B cell (primary cell): ENCODE data around the gene EDAR. TPM values are rescaled to one million over a fixed set of nuclear protein-coding genes. Genes with fewer than 3 reads are reported as not detected.

Experiments
- ATAC-seq: fragments of 200-7000 bp; cut with Tn5 transposase; one replicate; pipeline ENCODE4 v1.10.0; 2021; ENCODE audit warnings: low read depth, mild to moderate bottlenecking, moderate number of reproducible peaks, moderate library complexity
- CTCF ChIA-PET: fragments of 350-600 bp; sonication (Branson Sonifier 250); formaldehyde crosslinking; loops from one replicate; lab custom pipeline; 2021; ENCODE audit warnings: antibody characterized with exemption, inconsistent platforms; lab: Charles Lee
- POLR2A ChIA-PET: fragments of 350-600 bp; sonication (Branson Sonifier 250); formaldehyde crosslinking; loops from one replicate; lab custom pipeline; 2021; ENCODE audit warnings: antibody characterized with exemption; lab: Charles Lee
- DNase-seq: peaks from one replicate; pipeline ENCODE4 v3.0.0; 2013
- H2AFZ ChIP-seq: 2 replicates; pipeline ENCODE4 v1.6.1; 2012; ENCODE audit warnings: mild to moderate bottlenecking, low read depth, low read length; ENCODE audit not compliant: insufficient read depth, poor library complexity, severe bottlenecking
- H3K27ac ChIP-seq, 2 donors: 1 replicate in 1 of 2; 2 replicates in 1 of 2; pipeline ENCODE4 v1.5.1; 2012 to 2013; ENCODE audit warnings: low read length in 2 of 2, mild to moderate bottlenecking in 2 of 2, moderate library complexity in 1 of 2
- H3K27me3 ChIP-seq, 4 experiments: fragments of 200-600 bp in 1 of 4; sonication (generic) in 1 of 4; replicated peaks in 1 of 4; 1 replicate in 2 of 4; 2 replicates in 2 of 4; pipeline versions ENCODE4 v1.6.1 to v1.7.0; 2013 to 2016; ENCODE audit warnings: low read length in 3 of 4, mild to moderate bottlenecking in 2 of 4, mixed read lengths in 1 of 4, moderate library complexity in 1 of 4; ENCODE audit not compliant: insufficient read depth in 4 of 4, control insufficient read depth in 3 of 4; ENCODE audit errors: control extremely low read depth in 1 of 4
- H3K36me3 ChIP-seq, 2 experiments: replicated peaks in 1 of 2; 1 replicate in 1 of 2; 2 replicates in 1 of 2; pipeline versions ENCODE4 v1.6.1 to v1.7.1; 2013; ENCODE audit warnings: low read length in 1 of 2; ENCODE audit not compliant: insufficient read depth in 2 of 2, control insufficient read depth in 1 of 2; ENCODE audit errors: control extremely low read depth in 1 of 2, extremely low read depth in 1 of 2
- H3K4me1 ChIP-seq, 2 donors: fragments of 200-600 bp in 1 of 2; sonication (generic) in 1 of 2; 1 replicate in 1 of 2; 2 replicates in 1 of 2; pipeline versions ENCODE4 v1.5.1 to v1.6.1; 2013 to 2017; ENCODE audit warnings: low read length in 2 of 2; ENCODE audit not compliant: control insufficient read depth in 2 of 2, insufficient read depth in 2 of 2
- H3K4me2 ChIP-seq: replicated peaks from 2 replicates; pipeline ENCODE3; 2012; ENCODE audit warnings: mild to moderate bottlenecking, low read depth, low read length; ENCODE audit not compliant: poor library complexity, severe bottlenecking
- H3K4me3 ChIP-seq, 5 experiments: fragments of 200-600 bp in 1 of 5; sonication (generic) in 1 of 5; 1 replicate in 3 of 5; 2 replicates in 2 of 5; pipeline versions ENCODE4 v1.5.1 to v1.7.0; 2011 to 2016; ENCODE audit warnings: low read length in 4 of 5, mild to moderate bottlenecking in 4 of 5, low read depth in 2 of 5, control low read depth in 1 of 5, moderate library complexity in 1 of 5; ENCODE audit not compliant: insufficient read depth in 1 of 5; ENCODE audit errors: control extremely low read depth in 1 of 5, extremely low read depth in 1 of 5
- H3K79me2 ChIP-seq: fragments of 200-600 bp; sonication (generic); one replicate; pipeline ENCODE4 v1.6.0; 2016; ENCODE audit warnings: low read length; ENCODE audit not compliant: control insufficient read depth, insufficient read depth
- H3K9ac ChIP-seq: fragments of 200-600 bp; sonication (generic); 2 replicates; pipeline ENCODE4 v1.6.1; 2017; ENCODE audit warnings: mild to moderate bottlenecking, low read length, moderate library complexity
- H3K9me3 ChIP-seq, 3 donors: one replicate each; pipeline versions ENCODE4 v1.6.1 to v1.7.1; 2013; ENCODE audit warnings: low read length in 2 of 3; ENCODE audit not compliant: control insufficient read depth in 2 of 3, insufficient read depth in 1 of 3; ENCODE audit errors: control extremely low read depth in 1 of 3
- H4K20me1 ChIP-seq: 2 replicates; pipeline ENCODE4 v1.6.0; 2012; ENCODE audit warnings: mild to moderate bottlenecking, low read length; ENCODE audit not compliant: insufficient read depth, control insufficient read depth, poor library complexity, severe bottlenecking
- H3K27ac Mint-ChIP-seq: one replicate; pipeline ENCODE4 v1.8.0; 2021; ENCODE audit warnings: mixed read lengths
- H3K27me3 Mint-ChIP-seq: one replicate; pipeline ENCODE4 v1.8.0; 2021; ENCODE audit warnings: mixed read lengths
- H3K4me1 Mint-ChIP-seq: one replicate; pipeline ENCODE4 v1.8.0; 2021; ENCODE audit warnings: mixed read lengths
- H3K4me3 Mint-ChIP-seq: one replicate; pipeline ENCODE4 v1.8.0; 2021; ENCODE audit warnings: mixed read lengths
- H3K9me3 Mint-ChIP-seq: one replicate; pipeline ENCODE4 v1.8.0; 2022; ENCODE audit warnings: mixed read lengths; ENCODE audit not compliant: insufficient read depth
- EZH2 ChIP-seq: IDR thresholded peaks from 2 replicates; pipeline ENCODE4 v1.6.1; 2012; ENCODE audit warnings: borderline replicate concordance, low read depth, mild to moderate bottlenecking, moderate library complexity, low read length; ENCODE audit not compliant: insufficient read depth, poor library complexity, severe bottlenecking
- WGBS: methylation state at CpG from one replicate; pipeline ENCODE4 v1.1.5; 2013; ENCODE audit warnings: missing lambda C conversion rate; ENCODE audit not compliant: insufficient coverage; 5-methylcytosine and 5-hydroxymethylcytosine counted together
- intact Hi-C: fragments of 100-400 bp; cut with micrococcal nuclease; formaldehyde crosslinking; loops from one replicate; pipeline ENCODE4 v1.10.0; 2022
- polyA plus RNA-seq: library from polyadenylated mRNA; depleted of rRNA; stranded (reverse); fragments of >200 nt; gene quantifications from 2 replicates; pipeline ENCODE4 v1.2.3, GENCODE V29; 2012
- total RNA-seq, 2 donors: library from RNA; stranded (reverse); fragments of 120-200 nt in 1 of 2; gene quantifications; 1 replicate in 1 of 2; 2 replicates in 1 of 2; pipeline versions ENCODE4 v1.2.3 to v1.2.4, GENCODE V29; 2013 to 2022
- TF ChIP-seq, protein P1 (sequence below): fragments of 200-600 bp; IDR thresholded peaks from one replicate; pipeline ENCODE4 v1.8.0; 2022; ENCODE audit warnings: antibody characterized with exemption, mild to moderate bottlenecking

EDAR gene
- total and polyA plus RNA-seq, 2 donors (not counting 1 experiment from before 2014, with no cell fraction given), result 0.03 TPM; not detected in 1

DNA sequence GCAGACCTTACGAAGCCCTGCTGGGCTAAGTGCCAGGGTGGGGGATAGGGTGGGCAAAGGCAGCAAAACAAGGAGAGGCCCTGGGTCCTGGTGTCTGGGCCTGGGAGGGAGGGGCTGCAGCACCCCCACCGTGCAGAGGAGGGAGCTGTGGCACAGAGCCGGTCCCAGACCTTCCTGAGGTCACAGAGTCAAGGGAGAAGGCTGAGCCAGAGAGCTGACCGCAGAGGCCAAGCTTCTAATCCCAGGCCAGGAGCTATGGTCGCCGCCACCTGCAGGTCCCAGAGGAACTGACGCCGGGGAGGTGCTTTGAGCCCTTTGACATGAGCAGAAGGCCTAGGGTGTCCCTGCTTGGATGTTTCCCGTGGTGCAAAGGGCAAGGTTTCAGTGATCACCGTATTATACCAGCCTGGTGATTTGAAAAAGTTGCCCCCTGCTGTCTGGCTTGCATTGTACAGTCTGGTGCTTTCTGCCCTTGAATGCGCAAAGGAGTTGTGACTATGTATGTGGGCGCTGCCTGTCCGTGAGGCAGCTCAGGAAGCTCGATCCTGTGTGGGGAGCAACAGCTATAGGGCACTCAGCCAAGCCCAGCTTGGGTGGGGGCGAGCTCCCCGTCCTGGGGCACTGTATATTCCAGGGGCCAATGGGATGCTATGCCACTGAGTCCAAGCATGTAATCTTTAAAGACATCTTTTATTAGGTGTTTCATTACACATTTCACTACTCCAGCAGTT lies 44.3 kb downstream of the EDAR start:
- H3K79me2 ChIP-seq, result no peaks in the 10 kb centered on the region
- no peaks in the 10 kb centered on the region for H3K36me3 ChIP-seq
- no peak overlapping the region for H2AFZ ChIP-seq
- intact Hi-C loops, result no loop called here
- no peaks in the 10 kb centered on the region for H3K4me1 ChIP-seq
- no peak overlapping the region for H3K4me3 Mint-ChIP-seq
- CTCF ChIA-PET, result no interaction called here
- peaks cover 0 to 32% (median 14%) of the 10 kb centered on the region in 3 donors for H3K9me3 ChIP-seq
- H4K20me1 ChIP-seq, result no peaks in the 10 kb centered on the region
- no peak overlapping the region for H3K27ac ChIP-seq
- no peak overlapping the region for H3K4me3 ChIP-seq
- no peaks in the 10 kb centered on the region for H3K4me1 Mint-ChIP-seq
- no peak overlapping the region for H3K9ac ChIP-seq
- DNase-seq (no peak), ATAC-seq (no peak)
- WGBS, result 88% methylated on average over 14 of the region's 16 CpGs
- H3K9me3 Mint-ChIP-seq, result peaks cover 9% of the 10 kb centered on the region
- no peak for TF ChIP-seq EZH2
- TF ChIP-seq, protein P1, sequence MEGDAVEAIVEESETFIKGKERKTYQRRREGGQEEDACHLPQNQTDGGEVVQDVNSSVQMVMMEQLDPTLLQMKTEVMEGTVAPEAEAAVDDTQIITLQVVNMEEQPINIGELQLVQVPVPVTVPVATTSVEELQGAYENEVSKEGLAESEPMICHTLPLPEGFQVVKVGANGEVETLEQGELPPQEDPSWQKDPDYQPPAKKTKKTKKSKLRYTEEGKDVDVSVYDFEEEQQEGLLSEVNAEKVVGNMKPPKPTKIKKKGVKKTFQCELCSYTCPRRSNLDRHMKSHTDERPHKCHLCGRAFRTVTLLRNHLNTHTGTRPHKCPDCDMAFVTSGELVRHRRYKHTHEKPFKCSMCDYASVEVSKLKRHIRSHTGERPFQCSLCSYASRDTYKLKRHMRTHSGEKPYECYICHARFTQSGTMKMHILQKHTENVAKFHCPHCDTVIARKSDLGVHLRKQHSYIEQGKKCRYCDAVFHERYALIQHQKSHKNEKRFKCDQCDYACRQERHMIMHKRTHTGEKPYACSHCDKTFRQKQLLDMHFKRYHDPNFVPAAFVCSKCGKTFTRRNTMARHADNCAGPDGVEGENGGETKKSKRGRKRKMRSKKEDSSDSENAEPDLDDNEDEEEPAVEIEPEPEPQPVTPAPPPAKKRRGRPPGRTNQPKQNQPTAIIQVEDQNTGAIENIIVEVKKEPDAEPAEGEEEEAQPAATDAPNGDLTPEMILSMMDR, result no peak
- no peak overlapping the region for H3K4me2 ChIP-seq
- no peak overlapping the region for H3K27ac Mint-ChIP-seq
- H3K27me3 Mint-ChIP-seq, result peaks cover 2% of the 10 kb centered on the region
- peaks cover 0 to 2% (median 0%) of the 10 kb centered on the region in 4 experiments for H3K27me3 ChIP-seq
- POLR2A ChIA-PET, result no interaction called here

DNA sequence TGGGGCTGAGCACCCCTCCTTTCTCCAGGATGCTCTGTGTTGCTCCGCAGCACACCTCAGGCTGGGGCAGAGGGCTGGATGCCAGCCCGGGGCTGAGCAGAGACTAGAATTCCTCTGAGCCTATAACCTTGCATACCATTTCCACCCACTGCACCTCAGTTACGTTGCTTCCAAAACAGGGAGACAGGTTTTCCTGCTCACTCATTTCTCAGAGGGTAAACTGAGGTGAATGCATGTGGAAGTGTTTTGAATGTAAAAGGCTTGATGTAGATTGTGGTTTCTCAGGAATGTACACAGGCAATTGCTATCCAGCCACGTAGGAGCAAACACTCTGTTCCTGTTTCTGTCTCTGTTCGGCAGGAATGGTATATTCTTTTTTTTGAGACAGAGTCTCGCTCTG lies 45.3 kb downstream of the EDAR start:
- H3K4me1 Mint-ChIP-seq, result no peaks in the 10 kb centered on the region
- H4K20me1 ChIP-seq, result no peaks in the 10 kb centered on the region
- 78% methylated on average over 3 of the region's 6 CpGs for WGBS
- peaks cover 0 to 30% (median 14%) of the 10 kb centered on the region in 3 donors for H3K9me3 ChIP-seq
- intact Hi-C loops, result no loop called here
- no peaks in the 10 kb centered on the region for H3K27me3 ChIP-seq
- no peak overlapping the region for H3K4me2 ChIP-seq
- TF ChIP-seq EZH2, result no peak
- TF ChIP-seq, protein P1, result no peak
- no peaks in the 10 kb centered on the region for H3K36me3 ChIP-seq
- DNase-seq (no peak), ATAC-seq (no peak)
- H3K9me3 Mint-ChIP-seq, result peaks cover 9% of the 10 kb centered on the region
- no peak overlapping the region for H2AFZ ChIP-seq
- no peak overlapping the region for H3K9ac ChIP-seq
- H3K27ac Mint-ChIP-seq, result no peak overlapping the region
- peaks cover 5% of the 10 kb centered on the region for H3K27me3 Mint-ChIP-seq
- CTCF ChIA-PET, result no interaction called here
- no peak overlapping the region for H3K4me3 Mint-ChIP-seq
- H3K79me2 ChIP-seq, result no peaks in the 10 kb centered on the region
- H3K4me3 ChIP-seq, result no peak overlapping the region
- H3K4me1 ChIP-seq, result no peaks in the 10 kb centered on the region
- POLR2A ChIA-PET, result no interaction called here
- no peak overlapping the region for H3K27ac ChIP-seq
